ENCODE results near the gene TNS4. TPM values are rescaled to one million over a fixed set of nuclear protein-coding genes. Genes with fewer than 3 reads are reported as not detected.
A peak's percentile ranks its signal among the peaks of the same experiment; 100 is the strongest.

The TNS4 gene
- total and polyA plus RNA-seq, 9 of the 15 experiments (the other 6 are each of a cell fraction or from before 2014, with no cell fraction given) = 0.04 to 0.73 (median 0.24) TPM; not detected in 1

DNA sequence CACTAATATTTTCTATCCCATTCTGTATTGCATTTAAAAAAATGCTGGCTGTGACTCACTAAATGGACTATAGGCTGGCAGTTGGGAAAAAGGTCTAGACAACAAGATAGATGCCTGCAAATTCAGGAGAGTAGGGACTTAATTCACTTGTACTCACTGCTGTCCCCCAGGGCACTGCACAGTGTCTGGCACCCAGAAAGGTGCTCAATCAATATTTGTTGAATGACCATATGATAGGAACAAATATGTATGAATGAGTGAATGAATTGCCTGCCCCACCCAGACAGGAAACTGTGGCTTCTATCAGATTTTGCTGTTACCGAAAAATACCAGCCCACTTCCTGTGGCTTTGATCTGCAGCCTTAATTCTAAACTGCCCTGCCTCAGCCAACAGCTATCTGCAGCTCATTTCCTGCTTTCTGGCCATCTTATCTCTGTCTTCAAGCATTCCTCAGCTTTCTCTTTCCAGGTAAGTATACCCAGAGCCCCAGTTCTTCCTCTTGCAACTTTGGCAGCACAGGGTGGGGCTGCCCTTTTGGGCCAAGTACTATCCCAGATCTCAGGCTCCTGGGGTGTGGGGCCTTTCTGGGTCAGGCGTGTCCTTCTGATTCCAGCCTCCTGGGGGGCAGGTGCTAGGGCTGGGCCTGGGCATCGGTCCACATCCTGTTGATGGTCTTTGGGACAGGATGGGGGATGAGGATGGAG lies 15.3 kb upstream of the TNS4 start (continued):
- no peak for TF ChIP-seq KAT7 (CRISPR knock-in tag; IDR thresholded peaks at IDR 0.05; ENCODE audit: borderline replicate concordance)
- TF ChIP-seq USF1 (CRISPR knock-in tag; IDR thresholded peaks at IDR 0.05) = no peak
- TF ChIP-seq HMBOX1 (IDR thresholded peaks at IDR 0.05) = 0 out of 2 replicates have a peak, but pooled peaks have one; percentile 26
- TF ChIP-seq ZNF766 (CRISPR knock-in tag; conservative IDR thresholded peaks at IDR 0.05) = peak; percentile 45; the same call in 1 of the 2 replicates
- TF ChIP-seq KDM1A (IDR thresholded peaks at IDR 0.05) = peak; percentile 82
- peak; percentile 75 for TF ChIP-seq CCNT2 (IDR thresholded peaks at IDR 0.05; ENCODE audit: borderline replicate concordance, extremely low read depth, insufficient read length, low read depth, low read length)
- no peak for TF ChIP-seq RFX1 (IDR thresholded peaks at IDR 0.05)
- TF ChIP-seq POLR2A (conservative IDR thresholded peaks at IDR 0.05) = no peak
- TF ChIP-seq GABPA (tag; conservative IDR thresholded peaks at IDR 0.05; ENCODE audit: low read depth) = peak; percentile 84
- peak; percentile 19 for TF ChIP-seq TAF1 (IDR thresholded peaks at IDR 0.05; ENCODE audit: control insufficient read depth, extremely low read depth, insufficient read depth, low read length, severe bottlenecking)
- TF ChIP-seq TBL1XR1 (IDR thresholded peaks at IDR 0.05; ENCODE audit: low read length in 2 of 2) = peak in 1 of 2 experiments; percentile 82; a peak in 2 of 4 replicates
- TF ChIP-seq, protein P1, sequence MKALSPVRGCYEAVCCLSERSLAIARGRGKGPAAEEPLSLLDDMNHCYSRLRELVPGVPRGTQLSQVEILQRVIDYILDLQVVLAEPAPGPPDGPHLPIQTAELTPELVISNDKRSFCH (CRISPR knock-in tag; IDR thresholded peaks at IDR 0.05) = no peak
- TF ChIP-seq, protein P1 (tag; IDR thresholded peaks at IDR 0.05) = peak; percentile 69; the same call in 1 of the 2 replicates
- TF ChIP-seq IRF2 (CRISPR knock-in tag; IDR thresholded peaks at IDR 0.05) = no peak
- TF ChIP-seq ERF (CRISPR knock-in tag; IDR thresholded peaks at IDR 0.05) = 0 out of 2 replicates have a peak, but pooled peaks have one; percentile 46
- TF ChIP-seq NELFE (IDR thresholded peaks at IDR 0.05; ENCODE audit: insufficient read depth, insufficient read length) = no peak
- TF ChIP-seq ZNF175 (CRISPR knock-in tag; IDR thresholded peaks at IDR 0.05; ENCODE audit: low read depth) = peak; percentile 86
- peak; percentile 76 for TF ChIP-seq STAT5A (IDR thresholded peaks at IDR 0.05; ENCODE audit: borderline replicate concordance, low read length)
- no peak for TF ChIP-seq AFF4 (CRISPR knock-in tag; IDR thresholded peaks at IDR 0.05)
- peak; percentile 73 for TF ChIP-seq TAL1 (IDR thresholded peaks at IDR 0.05)
- TF ChIP-seq E2F3 (CRISPR knock-in tag; IDR thresholded peaks at IDR 0.05) = no peak
- no peak for TF ChIP-seq BACH1 (tag; IDR thresholded peaks at IDR 0.05)
- 0 out of 2 replicates have a peak, but pooled peaks have one; percentile 63 for TF ChIP-seq HIVEP1 (CRISPR knock-in tag; IDR thresholded peaks at IDR 0.05)
- TF ChIP-seq MCM2 (IDR thresholded peaks at IDR 0.05; ENCODE audit: low read depth) = no peak

All from K562 (cell line).